OCI-M1 (cell line): ENCODE data around the gene ALPP.
"Not testable (repeated sequence)": the region's sequence is repeated elsewhere in the genome, so short reads cannot be mapped to it uniquely, and the experiment has no call there.

Source experiments
- DNase-seq: peaks from one replicate; lab custom pipeline; 2025; lab: John Stamatoyannopoulos, UW

ALPP gene

DNA sequence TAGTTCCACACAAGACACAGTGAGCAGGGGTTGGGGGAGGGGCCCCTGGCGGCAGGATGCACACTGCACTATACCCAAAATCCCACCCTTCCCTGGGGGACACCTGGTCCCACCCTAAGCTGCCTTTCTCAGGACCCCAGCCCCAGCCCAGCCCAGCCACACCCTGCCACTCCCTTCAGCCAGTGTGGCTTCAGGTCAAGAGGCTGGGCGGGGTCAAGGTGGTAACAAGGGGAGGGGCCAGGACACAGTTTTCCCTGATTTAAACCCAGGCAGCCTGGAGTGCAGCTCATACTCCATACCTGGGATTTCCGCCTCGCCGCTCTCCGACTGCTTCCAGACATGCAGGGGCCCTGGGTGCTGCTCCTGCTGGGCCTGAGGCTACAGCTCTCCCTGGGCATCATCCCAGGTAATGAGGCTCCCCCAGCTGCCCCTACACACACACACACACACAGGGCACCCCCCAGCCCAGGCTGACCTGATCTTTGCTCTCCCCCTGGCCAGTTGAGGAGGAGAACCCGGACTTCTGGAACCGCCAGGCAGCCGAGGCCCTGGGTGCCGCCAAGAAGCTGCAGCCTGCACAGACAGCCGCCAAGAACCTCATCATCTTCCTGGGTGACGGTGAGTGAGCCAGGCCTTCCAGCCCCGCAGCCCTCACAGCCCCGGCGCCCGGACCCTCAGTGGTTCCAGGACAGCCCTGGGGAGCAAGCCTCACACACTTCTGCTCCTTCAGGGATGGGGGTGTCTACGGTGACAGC lies 28.2 kb downstream of the ALPP start, which contains the start of gene ALPG:
Gene ALPG (plus strand): TSS at position 289 of the 755 bp plus-strand sequence. CDS start 51 bp downstream, at position 340.
- DNase-seq = no peak

DNA sequence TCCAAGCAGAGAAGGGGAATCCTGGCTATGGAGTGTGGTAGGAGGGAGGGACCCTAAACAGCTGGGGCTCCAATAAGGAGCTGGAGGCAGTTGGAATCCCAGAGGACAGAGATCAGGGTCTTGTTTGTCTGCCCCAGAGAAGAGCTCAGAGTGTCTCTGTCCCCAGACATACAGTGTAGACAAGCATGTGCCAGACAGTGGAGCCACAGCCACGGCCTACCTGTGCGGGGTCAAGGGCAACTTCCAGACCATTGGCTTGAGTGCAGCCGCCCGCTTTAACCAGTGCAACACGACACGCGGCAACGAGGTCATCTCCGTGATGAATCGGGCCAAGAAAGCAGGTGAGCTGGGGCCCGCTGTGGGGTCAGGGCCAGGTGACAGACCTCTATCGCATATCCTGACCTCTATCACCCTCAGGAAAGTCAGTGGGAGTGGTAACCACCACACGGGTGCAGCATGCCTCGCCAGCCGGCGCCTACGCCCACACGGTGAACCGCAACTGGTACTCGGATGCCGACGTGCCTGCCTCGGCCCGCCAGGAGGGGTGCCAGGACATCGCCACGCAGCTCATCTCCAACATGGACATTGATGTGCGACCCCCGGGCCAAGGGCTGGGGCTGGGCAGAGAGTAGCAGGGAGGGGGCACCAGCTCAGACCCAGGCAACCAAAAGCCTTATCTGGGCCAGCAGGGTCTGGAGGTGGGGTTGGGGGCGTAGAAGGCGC lies 29.0 kb downstream of the ALPP start:
- not testable (repeated sequence) for DNase-seq

DNA sequence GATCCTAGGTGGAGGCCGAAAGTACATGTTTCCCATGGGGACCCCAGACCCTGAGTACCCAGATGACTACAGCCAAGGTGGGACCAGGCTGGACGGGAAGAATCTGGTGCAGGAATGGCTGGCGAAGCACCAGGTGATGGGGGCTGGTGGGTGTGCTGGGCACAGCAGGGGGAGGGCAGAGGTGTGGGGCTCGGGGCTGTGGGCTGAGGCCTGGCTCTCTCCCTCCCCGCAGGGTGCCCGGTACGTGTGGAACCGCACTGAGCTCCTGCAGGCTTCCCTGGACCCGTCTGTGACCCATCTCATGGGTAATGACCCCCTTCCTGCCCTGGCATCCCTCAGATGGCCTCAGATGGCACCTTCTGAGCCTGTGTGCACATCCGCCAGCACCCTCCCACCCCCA lies 29.7 kb downstream of the ALPP start:
- DNase-seq = not testable (repeated sequence)

DNA sequence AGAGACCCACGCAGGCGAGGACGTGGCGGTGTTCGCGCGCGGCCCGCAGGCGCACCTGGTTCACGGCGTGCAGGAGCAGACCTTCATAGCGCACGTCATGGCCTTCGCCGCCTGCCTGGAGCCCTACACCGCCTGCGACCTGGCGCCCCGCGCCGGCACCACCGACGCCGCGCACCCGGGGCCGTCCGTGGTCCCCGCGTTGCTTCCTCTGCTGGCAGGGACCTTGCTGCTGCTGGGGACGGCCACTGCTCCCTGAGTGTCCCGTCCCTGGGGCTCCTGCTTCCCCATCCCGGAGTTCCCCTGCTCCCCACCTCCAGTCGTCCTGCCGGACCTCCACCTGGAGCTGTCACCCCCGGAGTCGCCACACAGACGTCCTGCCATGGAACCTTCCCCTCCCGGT lies 31.1 kb downstream of the ALPP start:
- not testable (repeated sequence) for DNase-seq

DNA sequence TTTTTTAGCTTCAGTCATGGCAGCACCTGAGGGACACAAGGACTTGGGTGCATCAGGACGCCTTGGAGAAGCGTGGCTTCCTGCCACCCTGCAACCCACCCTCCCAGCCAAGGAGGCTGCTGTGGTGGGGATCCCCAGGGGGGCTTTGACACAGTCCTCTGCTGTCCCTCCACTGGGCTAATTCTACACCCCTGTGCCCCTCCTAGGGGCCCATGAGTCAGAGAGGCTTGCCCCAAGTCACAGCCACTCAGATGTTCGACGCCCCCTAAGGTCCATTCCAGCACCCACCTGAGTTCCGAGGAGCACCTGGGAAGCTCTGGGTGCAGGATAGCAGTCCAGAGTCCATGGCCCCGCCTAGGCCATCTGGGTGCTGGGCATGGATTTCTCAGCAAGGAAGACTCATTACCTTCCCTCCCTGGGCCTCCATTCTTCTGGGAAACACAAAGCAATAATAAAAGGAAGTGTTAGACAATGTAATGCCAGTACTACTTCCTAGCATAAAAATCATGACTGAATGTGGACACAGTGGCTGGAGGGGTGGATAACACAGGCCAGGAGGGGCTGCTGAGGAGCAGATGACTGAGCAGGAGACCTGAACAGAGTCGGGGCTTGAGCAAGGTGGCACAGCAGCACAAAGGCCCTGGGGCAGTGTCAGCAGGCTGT lies 31.8 kb downstream of the ALPP start:
- DNase-seq = no peak

DNA sequence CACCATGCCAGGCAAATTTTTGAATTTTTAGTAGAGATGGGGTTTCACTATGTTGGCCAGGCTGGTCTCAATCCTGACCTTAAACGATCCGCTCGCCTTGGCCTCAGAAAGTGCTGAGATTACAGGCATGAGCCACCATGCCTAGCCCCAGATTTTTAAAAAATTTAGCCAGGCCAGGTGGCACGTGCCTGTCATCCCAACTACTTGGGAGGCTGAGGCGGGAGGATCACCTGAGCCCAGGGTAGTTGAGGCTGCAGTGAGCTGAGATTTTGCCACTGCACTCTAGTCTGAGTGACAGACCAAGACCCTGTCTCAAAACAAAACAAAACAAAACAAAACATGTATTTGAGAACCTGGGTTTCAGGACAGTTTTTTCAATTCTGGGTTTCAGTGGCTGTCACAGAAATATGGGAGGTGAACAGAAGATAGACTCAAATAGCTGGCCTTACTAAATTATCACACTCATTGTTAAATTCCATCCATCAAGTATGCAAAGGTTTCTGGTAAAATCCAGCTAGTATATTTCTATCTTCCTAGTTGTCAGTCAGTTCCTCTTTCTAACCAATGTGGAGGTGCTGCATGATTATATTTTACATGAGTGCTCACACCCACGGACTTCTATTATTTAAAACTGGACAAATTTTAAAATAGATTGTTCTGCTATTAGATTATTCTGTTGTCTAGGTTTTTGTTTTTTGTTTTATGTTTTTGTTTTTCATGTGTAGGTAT lies 33.5 kb downstream of the ALPP start:
- no peak for DNase-seq

DNA sequence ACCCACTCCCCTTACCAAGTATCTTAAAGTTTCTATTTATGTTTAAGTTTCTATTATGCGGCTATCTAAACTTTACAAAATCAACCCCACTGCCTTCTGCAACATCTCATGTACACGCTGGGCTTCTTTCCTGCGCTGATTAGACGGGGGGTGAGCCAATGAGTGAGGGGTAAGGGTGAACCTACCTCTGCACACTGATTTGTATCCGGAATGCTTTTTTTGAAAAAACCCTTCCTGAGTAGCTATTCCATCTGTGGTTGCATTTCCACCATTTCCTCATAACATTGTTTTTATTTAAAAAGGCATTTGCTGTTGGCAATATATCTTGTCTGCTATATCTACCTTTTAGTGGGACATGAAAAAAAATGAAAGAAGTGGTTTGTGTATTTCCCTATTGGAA lies 34.4 kb downstream of the ALPP start:
- no peak for DNase-seq

DNA sequence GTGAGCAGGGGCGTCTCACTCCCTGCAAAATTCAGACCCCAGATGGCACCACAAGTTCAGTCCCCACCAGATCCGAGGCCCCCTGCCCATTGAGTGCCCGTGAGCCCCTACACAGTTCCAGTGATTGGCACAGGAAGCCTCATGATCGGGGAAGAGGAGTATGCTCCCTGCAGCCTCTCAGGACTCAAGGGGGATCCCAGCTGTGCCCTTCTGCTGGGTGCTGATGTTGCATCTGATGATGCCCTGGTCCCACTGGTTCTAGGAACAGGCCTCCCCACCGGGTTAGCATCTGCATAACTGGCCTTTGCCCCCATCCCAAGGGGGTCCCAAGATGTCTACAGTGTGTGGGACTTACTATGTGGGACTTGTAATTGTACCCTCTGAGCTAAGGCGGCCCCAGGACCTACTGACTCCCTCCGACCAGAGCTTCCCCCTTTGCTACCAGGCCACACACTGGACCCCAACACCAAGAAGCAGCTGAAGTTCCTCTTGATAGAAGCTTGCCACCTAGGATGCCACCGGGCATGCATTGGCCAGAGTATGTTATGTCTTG lies 36.7 kb downstream of the ALPP start:
- DNase-seq = no peak

DNA sequence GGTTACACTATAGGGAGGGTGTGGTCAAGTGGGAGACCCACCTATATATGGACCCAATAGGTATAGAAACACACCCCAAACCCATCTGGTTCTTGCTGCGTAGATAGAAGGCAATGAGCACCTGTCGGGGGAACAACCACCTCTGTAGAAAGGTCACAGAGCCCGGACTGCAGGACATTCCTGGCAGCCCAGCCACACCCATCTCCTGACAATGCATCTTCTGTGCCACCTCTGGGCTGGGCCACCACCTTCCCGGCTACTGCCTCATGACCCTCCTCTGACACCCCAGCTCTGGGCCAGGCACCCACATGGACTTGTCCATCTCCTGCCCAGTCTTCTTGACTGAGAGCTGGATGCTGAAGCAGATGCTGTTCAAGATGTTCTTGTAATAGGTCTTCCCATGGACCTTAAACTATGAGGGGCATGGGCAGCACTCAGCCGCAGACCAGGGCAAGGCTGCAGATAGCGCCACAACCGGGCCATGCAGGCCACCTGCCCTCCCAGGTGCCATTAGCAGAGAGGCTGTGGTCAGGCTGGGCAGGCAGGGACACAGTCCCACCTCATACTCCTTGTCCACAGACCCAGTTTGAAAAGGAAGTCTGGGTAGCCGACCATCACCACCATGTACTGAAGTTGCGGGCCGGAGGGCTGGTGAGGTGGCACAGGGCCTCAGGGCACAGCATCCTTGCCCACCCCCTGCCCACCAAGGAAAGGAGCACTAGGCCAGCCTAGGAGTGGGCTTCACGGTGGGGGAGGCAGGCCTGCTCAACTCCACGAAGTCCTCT lies 37.4 kb downstream of the ALPP start:
- DNase-seq = no peak

DNA sequence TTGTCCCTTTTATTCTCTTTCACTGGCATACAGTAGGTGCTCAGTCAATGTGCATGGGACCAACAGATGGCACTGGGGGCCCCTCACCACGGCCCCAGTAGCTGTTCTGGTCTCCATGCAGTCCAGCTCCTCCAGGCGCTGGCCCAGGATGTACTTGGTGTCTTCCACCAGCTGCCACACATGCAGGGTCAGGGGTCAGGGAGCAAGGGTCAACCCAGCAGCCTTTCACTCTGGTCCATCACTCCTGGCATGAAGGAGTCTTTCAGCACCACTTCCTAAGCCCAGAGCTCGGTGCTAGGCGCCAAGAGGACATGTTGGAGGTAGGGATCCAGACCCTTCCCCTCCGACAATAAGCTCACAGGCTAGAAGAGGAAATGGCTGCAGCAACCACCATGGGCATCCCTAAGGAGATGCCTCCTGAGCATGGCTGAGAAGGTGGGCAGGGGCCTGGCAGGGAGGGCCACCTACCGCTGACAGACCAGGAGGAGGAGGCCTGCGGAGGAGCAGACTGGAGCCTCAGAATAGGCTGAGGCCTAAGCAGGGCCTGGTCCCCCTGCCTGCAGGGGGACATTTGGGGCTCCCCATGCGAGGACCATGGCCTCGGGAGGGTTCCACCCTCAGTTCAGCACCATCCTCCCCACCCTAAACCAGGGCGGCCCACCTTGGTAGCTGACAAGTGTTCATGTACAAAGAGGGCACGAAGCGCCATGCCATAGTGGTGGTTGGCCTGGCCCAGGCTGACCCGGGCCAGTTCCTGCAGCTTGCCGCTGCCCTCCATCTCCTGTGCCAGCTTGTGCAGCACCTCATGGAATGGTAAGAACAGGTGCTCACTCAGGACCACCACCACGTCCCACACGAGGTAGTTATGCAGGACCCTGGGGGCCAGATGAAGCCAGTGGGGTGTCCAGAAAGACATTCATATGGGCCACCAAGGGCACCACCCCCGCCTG lies 38.2 kb downstream of the ALPP start:
- no peak for DNase-seq

DNA sequence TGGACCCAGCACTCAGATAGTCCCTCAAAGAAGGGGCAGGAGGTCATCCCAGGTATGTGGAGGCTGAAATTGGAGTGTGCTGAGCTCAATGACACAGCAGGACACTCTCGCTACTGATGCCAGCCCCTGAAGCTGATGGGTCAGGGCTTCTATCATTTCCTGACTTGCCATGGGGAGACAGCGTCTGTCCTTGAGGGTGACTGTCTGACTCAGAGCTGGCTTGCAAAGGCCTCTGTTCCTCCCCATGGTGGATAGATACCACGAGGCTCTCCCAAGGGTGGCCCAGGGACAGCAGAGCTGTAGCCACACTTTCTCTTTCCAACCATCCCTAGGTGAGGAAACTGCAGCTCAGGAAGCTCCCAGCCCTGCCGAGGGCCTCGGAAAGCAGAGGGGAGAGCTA lies 38.9 kb downstream of the ALPP start:
- DNase-seq = no peak

DNA sequence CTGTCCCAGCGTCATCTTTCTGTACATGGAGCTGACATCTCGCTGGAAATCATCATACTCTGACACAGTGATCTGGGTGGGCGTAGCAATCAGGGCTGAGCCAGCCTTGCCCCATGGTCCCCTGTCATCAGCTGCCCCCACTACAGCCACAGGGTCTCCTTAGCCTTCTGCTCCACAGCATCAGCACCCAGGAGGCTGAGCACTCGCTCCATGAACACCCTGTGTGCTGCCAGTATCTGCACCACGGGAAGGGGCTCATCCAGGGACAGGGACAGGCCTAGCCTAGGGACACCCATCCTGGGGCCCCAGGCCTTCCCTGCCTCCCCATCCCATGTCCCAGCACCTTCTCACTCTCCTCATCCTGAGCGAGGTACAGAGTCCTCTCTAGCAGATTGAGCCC lies 39.5 kb downstream of the ALPP start:
- no peak for DNase-seq

DNA sequence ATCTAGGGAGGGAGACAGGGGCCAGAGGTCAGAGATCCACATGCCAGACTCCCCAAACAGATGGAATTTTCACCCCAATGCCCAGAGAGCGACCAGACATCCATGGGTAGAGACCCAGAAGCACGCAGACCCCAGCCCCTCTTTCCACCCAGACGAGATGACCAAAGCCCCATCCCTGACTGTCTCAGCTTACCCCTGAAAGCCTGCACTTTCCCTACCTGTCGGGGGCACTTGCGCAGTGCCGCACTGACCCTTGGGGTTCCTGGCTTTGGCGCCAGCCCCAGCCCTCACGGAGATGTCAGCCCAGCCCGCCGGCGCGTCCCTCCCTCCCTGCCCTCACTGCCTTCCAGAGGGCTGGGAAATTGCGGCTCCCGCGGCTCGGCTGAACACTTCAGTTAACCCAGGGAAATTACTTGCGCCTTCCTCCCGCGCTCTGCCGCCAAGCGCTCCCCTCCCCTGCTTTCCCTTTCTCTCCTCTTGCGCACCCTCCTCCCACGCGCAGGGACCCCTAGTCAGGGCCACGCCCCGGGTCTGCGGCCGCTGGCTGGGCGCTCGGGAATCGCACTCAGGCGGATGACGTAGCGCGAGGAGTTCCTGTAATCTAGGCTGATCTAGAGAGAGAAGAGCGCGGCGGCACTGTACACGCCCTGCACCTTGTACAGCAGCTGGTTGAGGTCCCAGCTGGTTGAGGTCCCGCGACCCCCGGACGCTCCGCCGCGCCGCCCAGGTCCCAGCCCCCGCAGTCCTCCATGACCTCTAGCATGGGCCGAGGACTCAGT lies 40.1 kb downstream of the ALPP start:
- DNase-seq = no peak

DNA sequence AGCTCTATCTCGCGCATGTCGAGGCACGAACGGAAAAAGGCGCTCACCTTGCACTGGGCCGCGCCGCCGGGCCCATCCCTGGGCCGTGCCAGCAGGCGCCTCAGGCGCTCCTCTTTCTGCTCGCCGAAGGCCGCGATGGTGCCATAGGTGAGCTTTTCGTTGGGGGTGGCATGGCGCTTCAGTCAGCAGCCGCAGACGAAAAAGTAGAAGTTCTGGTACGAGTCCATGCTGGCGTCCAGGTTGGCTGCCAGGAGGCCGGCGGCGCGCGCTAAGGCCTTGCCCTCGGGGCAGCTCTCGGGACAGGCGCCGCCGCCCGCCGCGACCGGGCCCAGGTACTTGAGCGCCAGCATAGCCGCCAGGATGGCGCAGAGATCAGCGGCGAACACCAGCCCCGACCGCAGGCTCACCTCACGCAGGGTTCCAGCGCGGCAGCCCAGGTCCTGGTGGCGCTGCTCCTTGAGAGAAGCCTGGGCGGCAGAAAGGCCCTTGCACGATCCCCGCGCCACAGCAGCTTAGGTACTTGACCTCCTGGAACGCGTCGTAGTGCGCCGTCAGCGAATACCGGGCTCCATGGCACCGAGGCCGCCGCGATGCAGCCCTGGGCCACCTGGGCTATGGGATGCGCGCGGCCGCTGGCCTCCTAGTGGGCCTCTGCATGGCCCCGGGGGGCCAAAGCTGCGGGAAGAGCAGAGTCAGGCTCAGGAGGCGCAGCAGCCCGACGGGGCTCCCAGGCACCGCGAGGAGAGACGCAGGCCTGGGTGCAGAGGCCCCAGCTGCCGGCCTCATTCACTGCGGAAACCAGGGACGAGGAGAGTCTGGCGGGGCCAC lies 40.9 kb downstream of the ALPP start:
- DNase-seq = no peak

DNA sequence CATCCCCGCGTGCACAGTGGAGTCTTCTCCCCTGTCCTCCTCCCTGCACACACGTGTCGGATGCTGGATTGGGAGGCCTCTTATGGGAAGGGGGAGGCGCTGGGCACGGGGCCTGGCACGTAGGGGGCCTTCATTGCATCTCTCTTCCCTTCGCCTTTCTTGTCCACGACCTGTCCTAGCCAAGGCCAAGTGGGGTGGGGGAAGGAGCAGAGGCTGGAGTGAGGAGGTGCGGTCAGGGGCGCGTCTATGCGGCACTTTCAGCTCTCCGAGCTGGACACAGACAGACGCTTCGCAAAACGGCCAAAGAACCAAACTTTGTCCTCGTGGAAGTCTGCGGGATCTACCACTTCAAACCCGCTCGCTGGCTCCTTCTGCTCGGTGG lies 41.5 kb downstream of the ALPP start:
- no peak for DNase-seq

DNA sequence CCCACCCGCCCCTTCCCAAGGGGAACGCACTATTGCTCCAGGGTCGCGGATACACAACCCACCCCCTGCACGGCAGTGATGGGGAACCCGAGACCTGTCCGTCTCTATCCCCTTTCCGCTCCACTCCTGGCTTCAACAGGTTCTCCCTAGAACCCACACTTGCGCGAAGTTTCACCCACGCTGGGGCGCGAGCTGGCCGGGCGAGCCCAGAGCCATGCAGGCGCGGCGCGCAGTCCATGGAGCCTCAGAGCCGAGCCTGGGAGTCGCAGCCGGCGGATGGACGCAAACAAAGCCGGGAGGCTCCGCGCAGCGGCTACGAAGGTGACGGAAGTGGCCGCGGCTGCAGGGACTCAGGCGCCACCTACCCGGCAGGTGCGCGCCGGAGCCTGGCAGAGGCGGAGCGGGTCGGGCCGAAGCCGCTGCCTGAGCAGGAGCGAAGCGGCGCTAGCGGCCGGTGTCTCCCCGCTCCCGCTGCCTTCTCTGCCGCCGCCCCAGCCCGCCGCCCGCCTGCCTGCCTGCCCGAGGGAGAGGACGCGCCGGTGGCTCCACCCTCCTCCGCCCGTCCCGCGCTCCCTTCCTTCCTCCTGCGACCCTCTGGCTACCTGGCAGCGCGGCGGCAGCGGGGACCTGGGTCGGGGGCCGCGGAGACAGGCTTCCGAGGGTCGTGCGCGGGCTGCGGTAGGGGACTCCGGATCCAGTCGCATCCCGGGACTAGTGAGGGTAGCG lies 42.1 kb downstream of the ALPP start:
- no peak for DNase-seq

DNA sequence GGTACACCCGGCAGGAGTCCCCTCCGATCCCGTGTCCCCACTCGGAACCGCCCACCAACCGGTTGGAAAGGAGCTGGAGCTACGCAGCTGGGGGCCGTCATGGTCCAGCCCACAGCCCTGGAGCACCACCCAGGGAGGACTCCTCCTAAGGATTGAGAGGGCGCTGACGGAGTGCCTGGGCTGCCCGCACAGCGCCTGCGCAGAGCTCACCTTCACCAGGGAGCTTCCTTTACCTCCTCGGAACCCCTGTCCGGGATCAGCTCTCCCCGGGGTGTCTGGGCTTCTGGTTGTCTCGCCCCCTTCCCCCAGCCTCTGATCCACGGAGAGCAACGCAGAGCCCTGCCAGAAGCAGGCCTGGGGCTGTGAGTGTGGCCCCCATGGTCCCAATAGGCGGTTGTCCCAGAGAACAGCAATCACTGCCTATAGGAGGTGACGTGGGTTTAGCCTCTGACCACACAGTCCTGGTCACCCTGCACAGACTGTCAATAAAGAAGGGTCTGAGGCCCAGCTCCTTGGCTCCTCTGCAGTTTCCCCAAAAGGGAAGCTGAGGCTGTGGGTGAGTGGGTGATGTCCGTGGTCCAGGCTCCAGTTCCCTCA lies 42.7 kb downstream of the ALPP start:
- DNase-seq = no peak
